ENCODE results near the gene POLR2I.
"Not testable (repeated sequence)": the region's sequence is repeated elsewhere in the genome, so short reads cannot be mapped to it uniquely, and the experiment has no call there.

The POLR2I gene

DNA sequence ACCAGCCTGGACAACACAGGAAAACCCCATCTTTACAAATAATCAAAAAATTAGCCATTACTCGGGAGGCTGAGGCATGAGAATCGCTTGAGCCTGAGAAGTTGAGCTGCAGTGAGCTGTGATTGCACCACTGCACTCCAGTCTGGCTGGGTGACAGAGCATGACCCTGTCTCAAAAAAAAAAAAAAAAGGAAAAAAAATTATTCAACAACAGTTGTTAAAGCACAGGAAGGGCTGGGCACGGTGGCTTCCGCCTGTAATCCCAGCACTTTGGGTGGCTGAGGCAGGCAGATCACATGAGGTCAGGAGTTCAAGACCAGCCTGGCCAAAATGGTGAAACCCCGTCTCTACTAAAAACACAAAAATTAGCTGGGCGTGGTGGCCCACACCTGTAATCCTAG lies 16.5 kb upstream of the POLR2I start:
- not testable (repeated sequence) for DNase-seq

DNA sequence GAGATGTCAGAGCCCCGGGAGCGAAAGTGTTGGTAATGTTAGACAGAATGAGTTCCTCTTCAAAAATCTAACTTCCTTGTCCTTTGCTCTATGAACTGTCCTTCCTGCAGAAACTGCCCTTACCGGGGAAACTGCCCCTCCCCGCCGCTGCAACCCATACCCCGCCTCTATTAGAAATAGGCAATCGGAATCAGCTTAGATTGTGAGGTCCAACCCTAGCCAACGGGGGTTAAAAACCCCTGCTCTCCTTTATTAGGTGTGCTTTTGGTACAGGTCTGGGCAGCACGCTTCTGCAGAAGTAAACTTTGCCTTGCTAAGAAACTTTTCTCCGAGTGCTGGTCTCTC lies 13.7 kb upstream of the POLR2I start:
- DNase-seq = no peak

DNA sequence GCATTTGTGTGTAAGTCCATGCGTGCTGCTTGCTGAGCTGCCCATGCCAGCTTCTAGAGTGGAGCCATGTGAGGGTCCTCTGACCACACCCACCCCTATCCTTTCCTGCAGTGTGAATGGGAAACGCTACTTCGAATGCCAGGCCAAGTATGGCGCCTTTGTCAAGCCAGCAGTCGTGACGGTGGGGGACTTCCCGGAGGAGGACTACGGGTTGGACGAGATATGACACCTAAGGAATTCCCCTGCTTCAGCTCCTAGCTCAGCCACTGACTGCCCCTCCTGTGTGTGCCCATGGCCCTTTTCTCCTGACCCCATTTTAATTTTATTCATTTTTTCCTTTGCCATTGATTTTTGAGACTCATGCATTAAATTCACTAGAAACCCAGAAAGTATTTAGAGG lies 10.9 kb upstream of the POLR2I start:
- peak; percentile 27 for DNase-seq

DNA sequence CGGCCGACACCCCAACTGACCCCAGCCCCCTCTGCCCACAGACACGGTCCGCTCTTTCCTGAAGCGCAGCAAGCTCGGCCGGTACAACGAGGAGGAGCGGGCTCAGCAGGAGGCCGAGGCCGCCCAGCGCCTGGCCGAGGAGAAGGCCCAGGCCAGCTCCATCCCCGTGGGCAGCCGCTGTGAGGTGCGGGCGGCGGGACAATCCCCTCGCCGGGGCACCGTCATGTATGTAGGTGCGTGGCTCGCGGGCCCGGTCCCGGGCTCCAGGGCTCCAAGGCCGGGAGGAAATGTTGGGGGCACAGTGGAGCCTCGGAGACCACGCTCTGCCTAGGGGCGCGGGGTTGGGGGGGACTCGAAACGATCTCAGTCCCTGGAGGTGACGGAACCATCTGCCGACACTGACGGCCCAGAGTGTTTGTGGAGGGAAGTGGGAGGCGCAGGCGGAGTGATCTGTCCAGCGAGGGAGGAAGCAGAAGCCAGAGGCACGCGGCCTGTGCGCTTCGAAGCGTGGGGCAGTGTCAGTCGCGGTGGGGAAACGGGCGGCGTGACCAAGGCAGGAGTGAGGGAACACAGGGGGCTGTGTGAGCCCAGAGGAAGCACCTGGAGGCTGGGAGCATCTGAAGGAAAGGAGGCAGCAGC lies 6.9 kb upstream of the POLR2I start:
- no peak for DNase-seq

DNA sequence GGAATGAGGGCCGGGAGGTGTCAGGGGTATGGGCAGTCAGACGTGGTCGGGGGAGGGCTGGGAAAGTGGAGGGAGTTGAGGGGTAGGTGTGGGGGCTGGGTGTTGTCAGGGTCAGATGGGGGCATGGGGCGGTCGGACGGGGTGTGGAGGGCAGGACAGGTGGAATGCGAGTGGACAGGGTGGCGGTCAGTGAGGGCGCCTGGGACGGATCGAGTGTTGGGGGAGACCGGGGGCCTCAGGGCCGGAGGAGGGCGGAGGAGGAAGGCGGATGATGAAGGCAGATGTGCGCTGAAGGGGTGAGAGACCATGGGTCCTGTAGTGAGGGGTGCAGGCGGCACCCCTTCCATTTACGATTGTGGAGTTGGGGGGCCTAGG lies 6.3 kb upstream of the POLR2I start:
- DNase-seq = no peak

DNA sequence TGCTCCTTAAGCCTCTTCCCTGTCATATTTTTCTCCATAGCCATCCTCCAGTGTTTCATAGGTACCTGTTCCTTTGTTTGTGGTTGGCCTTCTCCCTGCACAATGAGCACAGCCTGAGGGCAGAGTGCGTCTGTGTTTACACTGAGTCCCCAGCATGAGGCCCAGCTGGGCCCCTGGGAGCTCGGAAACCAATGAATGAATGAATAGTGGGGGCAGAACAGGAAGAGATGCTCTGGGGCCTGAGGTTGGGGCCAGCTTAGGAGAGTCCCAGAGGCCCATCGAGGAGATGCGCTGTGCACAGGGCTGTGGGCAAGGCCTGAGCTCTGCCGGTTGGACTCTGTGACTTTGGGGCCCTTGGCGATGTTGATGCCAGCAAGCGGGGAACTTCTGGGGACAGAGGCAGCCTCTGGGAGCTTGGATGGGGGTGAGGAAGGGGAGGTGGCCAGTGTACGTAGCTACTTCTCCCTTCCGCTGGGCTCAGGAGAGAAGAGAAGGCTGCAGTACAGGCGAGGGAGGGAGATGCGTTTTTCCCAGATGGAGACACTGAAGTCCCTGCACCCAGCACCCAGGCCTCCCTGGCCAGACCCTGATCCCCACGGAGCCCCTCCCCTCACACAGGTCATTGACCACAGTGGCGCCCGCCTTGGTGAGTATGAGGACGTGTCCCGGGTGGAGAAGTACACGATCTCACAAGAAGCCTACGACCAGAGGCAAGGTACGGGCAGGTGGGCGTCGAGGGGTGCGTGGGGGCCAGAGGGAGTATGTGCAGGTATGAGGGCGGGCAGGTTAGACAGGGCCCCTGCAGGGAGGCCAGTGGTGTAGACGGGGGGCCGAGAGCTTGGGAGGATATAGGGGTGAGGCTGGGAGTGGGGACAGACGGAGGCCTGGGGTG lies 5.7 kb upstream of the POLR2I start:
- DNase-seq = no peak

DNA sequence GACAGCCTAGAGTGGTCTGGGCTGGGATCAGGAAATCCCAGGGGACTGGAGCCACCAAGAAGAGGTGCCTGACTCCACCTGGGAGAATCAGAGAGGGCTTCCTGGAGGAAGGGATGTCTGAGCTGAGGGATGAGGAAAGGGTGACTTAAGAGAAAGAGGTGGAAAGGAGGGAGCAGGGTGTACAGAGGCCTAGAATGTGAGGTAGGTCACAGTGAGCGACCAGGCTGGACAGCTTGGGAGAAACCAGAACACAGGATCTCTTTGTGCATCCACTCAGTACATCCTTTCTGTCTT lies 1.6 kb upstream of the POLR2I start:
- no peak for DNase-seq

DNA sequence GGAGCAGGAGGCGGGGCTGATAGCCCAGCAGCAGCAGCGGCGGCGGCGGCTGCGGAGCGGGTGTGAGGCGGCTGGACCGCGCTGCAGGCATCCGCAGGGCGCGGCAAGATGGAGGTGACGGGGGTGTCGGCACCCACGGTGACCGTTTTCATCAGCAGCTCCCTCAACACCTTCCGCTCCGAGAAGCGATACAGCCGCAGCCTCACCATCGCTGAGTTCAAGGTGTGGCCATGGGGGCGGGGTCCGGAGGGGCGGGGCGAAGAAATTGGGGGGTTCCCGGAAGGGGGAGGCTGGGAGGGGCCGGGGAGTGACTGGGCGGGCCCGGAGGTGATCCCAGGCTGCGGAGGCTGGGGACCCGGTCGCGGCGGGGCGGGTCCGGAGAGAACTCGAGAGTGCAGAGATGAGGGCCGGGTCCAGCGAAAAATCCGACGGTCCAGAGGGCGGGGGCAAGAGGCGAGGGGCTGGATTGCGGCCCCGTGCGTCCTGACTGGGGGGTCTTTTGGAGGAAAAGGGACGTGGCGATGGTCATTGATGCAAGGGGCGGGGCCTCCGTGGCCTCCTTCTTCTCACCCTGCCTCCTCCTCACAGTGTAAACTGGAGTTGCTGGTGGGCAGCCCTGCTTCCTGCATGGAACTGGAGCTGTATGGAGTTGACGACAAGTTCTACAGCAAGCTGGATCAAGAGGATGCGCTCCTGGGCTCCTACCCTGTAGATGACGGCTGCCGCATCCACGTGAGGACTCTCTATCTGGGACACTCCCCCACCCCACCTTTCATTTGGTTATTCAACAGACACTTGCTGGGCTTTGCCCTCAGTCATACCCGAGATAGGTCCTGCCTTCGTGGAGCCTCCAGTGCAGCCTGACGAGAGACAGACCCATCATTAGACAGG lies 1.0 kb upstream of the POLR2I start, which contains the start of gene TBCB:
TBCB (plus strand) TSS at position 16 of the 891 bp plus-strand sequence; CDS start at position 109, 93 bp downstream.
- peak; percentile 88 for DNase-seq

DNA sequence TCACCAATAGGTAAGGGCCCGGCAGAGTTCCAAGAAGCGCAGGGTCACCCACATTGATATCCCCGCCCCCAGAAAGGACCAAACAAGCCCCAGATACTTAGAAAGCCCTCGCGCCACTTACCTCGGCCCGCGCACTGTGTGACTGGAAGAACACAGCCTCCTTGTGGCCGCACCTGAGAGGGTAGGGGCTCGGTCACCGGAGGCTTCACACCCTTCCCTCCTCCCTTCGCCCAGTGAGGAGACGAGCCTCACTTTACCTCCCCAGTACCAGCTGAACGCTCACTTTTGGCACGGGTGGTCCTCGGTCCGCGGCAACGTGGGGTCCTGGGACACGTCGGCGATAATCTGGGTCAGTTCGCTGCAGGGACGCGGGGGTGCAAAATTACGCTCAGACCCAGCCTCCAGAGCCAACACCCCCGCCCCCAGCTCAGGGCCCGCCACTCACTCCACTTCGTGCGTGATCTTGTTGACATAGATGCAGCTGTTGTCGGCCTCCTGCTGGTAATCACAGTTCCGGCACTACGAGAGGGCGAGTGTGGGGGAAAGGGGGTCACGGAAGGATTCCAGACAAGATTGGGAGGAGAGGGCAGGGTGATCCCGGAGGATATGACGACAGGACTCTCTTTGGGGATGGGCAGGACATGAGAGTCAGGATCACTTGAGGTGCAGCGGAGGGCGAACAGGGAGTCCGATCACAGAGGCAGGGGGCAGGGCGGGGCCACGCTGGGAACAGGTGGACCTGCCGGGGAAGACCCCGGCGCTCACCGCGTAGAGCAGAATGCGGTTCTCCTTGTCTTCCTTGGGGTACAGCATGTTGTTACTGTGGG lies 568 bp downstream of the POLR2I start:
- peak; percentile 22 for DNase-seq

DNA sequence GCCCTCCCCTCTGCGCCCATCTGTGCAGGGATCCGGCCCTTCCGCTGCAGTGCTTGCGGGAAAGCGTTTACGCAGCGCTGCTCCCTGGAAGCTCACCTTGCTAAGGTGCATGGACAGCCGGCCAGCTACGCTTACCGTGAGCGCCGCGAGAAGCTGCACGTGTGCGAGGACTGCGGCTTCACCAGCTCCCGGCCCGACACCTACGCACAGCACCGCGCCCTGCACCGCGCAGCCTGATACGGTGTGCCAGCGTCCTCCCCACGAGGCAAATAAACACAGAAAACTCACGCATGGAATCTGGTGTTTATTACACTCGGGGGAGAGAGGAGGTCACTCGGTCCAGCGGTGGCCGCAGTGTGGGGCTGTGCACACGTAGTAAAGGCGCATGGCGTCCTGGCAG lies 1.2 kb downstream of the POLR2I start:
- DNase-seq = no peak

DNA sequence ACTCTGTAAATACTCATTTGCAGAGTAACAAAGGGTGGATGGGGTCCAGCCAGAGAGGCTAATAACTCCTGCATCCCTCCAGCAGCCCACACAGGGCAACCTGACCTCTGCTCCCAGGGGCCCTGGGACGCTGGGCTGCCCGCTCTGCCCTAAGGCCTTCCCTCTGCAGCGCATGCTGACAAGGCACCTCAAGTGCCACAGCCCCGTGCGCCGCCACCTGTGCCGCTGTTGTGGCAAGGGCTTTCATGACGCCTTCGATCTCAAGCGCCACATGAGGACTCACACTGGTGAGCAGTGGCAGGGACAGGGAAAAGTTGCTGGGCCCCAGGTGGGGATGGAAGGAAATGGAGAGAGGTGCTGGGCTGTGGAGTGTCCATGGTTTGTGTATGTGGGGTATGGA lies 2.0 kb downstream of the POLR2I start:
- DNase-seq = no peak

DNA sequence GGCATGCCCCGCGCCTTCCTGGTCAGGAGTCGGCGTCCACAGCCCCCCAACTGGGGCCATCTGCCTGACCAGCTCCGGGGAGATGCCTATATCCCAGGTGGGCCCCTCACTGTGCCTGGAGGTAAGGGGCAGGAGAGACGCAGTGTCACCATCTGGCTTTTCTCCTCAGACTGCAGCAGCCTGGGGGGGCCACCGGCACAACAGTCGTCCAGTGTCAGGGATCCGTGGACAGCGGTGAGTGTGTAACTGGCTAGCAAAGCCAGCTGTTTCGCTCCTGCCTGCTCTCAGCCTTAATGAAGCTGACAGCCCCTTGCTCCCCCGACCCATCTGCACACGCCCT lies 3.5 kb downstream of the POLR2I start:
- DNase-seq = no peak

DNA sequence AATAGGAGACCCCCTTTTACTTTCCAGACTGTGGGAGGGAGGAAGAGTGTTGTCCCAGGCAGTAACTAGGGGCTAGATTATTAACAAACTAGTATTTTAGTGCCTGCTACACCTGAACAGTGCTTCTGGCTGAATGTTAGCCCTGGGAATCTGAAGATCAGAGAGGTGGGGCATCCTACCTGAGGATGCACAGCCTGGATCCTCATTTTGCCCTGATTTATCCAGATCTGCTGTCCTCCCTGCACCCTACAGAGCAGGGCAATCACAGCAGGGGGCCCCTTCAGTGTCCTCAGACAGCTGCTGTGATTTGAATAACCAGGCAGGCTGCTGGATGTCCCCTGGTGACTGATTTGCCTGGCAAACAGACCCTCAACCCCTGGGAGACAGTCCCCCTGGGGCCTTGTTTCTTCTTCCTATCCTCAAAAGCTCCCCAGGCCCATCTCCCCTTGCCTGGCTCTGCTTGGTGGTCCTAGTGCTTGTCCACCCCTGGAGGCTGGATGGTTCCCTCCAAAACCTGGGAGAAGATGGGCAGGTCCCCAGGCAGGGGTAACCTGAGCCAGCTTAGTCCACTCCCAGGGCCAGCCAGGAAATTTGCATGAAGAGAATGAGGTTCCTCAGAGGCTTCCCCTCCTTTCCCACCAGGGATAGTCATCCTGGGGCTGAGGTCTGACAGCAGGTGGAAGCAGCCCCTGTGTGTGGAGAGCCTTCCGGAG lies 4.0 kb downstream of the POLR2I start, which contains the start of gene OVOL3:
OVOL3 (plus strand) TSS at position 657 of the 713 bp plus-strand sequence. CDS start 60 bp downstream, outside the sequence.
- DNase-seq = no peak

DNA sequence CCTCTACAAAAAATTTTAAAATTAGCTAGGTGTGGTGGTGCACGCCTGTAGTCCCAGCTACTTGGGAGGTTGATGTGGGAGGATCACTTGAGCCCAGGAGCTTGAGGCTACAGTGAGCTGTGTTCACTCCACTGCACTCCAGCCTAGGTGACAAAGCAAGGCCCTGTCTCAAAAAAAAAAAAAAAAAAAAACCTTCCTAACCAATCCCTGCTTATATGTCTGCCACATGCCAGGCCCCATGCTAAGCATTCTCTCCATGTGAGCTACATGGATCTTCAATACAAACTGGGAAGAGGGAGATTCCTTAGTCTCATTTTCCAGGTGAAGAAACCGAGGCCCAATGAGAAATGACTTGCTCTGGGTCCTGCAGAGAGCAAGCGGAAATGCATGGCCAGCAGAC lies 6.0 kb downstream of the POLR2I start:
- DNase-seq = no peak

DNA sequence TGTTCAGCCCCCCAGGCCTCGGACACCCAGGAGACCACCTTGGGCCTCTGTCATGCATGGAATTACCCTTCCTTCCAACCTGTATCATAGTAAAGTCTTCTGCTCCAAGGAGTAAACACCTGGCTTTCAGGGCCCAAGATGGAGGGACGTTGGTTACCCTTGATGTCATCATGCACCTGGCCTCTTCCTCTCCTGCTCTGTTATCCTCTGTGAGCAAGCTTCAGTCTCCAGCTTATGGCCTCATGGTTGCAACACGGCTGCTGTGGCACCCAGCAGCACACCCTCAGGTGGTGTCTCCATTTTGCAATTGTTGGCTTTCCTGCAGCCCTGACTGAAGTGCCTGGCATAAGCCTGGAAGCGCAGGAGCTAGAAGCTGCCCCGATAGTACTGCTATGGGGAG lies 7.7 kb downstream of the POLR2I start:
- no peak for DNase-seq

DNA sequence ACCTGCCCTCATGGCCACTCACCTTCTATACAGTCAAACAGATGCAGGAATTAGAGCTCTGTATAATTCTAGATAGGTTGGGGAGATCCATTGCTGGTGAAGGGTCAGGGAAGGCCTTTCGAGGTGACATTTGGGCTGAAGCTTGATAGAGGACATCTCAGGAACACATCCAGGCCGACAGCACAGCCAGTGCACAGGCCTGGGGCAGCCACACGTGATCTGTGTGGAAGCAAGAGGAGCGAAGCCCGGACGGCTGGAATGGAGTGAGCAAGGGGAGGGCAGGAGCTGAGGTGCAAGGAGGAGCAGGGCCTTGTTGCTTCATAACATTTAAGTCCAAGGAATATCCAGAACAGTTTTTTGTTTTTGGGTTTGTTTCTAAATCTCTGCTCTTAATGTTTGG lies 8.2 kb downstream of the POLR2I start:
- DNase-seq = no peak

DNA sequence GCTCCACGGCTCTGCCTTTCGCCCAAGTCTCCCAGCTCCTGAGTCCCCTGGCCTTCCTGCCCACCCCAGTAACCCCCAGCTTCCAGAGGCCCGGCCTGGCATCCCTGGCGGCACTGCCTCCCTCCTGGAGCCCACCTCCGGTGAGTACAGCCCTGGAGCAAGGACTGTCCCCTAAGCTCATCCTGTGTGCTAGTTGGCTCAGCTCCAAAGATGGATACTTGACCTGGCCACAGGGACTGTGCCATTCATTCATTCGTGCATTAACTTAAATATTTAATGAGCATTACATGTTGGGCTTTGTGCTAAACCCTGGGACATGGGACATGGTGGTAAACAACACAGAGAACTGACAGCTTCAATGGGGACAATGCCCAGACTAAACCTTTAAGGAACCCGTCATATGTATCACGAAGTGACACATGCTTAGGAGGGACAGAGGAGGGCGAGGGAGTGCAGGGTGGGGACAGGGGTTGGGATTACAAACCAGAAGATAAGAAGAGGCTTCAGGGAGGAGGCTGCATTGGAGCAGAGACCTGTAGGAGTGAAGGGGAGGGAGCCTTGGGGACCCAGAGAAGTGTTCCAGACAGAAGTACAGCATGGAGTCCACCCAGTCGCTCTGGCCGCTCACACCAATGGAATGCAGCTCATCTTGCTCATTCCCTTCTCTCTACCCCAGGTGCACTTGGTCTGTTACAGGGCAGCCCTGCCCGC lies 10.7 kb downstream of the POLR2I start:
- DNase-seq = no peak

DNA sequence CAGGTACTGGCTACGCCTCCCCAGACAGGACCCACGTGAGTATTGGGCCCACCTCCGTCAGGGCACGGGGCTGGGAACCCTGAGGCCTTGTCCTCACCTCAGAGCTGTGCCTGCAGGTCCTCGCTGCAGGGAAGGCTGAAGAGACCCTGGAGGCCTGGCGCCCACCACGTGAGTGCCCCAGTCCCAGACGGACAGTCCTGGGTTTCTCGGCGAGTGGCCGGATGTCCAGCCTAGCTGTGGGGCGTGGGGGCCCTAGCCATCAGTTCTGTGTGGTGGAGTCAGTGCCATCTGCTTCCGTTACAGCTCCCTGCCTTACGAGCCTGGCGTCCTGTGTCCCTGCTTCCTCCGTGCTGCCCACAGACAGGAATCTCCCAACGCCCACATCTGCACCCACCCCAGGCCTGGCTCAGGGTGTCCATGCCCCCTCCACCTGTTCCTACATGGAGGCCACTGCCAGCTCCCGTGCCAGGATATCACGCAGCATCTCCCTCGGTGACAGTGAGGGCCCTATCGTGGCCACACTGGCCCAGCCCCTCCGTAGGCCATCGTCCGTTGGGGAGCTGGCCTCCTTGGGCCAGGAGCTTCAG lies 11.5 kb downstream of the POLR2I start:
- no peak for DNase-seq

DNA sequence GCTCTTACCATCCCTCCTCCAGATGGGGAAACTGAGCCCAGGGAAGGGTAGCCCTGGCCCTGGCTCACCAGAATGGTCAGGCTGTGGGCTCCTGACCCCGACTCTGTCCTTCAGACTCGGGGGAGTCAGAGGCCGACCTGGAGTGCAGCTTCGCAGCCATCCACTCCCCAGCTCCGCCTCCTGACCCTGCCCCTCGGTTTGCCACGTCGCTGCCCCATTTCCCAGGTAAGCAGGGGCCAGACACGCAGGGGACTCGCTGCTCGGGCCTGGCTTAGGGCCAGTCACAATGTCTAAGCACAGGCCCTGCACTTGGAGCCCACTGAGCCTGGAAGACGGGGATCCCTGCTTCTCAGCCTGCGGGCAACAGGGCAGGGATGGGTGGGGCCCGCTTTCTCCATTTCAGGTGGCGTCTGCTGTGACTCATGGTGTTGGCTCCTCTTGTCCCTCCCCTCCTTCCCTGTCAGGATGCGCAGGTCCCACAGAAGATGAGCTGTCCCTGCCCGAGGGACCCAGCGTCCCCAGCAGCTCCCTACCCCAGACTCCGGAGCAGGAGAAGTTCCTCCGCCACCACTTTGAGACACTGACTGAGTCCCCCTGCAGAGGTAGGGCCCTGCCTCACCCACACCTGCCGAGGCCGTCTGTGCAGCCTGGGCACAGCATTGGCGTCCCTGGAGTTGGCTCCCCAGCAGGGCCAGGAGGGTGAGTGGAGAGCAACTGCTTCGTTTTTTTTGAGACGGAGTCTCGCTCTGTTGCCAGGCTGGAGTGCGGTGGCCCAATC lies 12.9 kb downstream of the POLR2I start:
- DNase-seq = no peak

DNA sequence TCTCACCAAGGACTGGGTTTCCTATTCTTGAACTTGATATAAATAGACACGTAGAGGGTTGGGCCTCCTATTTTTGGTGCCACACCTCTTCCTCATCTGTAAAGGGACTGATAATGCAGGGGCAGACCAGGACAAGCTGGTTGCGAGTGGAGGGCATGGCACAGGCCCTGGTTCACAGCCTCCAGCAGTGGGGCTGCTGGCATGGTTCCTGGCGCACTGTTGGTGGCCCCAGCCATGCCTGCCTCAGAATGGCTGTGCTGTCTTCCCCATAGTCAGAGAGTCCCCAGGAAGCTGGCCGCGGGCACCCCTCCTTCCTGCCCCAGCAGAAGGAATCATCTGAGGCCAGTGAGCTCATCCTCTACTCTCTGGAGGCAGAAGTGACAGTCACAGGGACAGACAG lies 14.2 kb downstream of the POLR2I start:
- DNase-seq = no peak
